Muscle layer of colon (tissue), 2 donors: ENCODE measurements around the gene CDK5.
A peak's percentile ranks its signal among the peaks of the same experiment; 100 is the strongest.

Source experiments
- H3K27ac ChIP-seq: one replicate; pipeline ENCODE4 v1.7.0; 2013; ENCODE audit warnings: low read depth, mild to moderate bottlenecking, low read length, moderate library complexity
- H3K27me3 ChIP-seq, 2 donors: one replicate each; pipeline ENCODE4 v1.7.0; 2013; ENCODE audit warnings: low read length in 2 of 2, mild to moderate bottlenecking in 2 of 2; ENCODE audit not compliant: insufficient read depth in 2 of 2, control insufficient read depth in 1 of 2
- H3K36me3 ChIP-seq: one replicate; pipeline ENCODE4 v1.7.0; 2013; ENCODE audit warnings: mild to moderate bottlenecking, low read length; ENCODE audit not compliant: insufficient read depth
- H3K4me1 ChIP-seq: one replicate; pipeline ENCODE4 v1.7.0; 2013; ENCODE audit warnings: mild to moderate bottlenecking, low read length; ENCODE audit not compliant: insufficient read depth
- H3K4me3 ChIP-seq, 2 donors: one replicate each; pipeline ENCODE4 v1.7.0; 2013; ENCODE audit warnings: low read length in 2 of 2, low read depth in 1 of 2, mild to moderate bottlenecking in 1 of 2, moderate library complexity in 1 of 2
- H3K9ac ChIP-seq: one replicate; pipeline ENCODE4 v1.7.0; 2013; ENCODE audit warnings: low read length
- H3K9me3 ChIP-seq: one replicate; pipeline ENCODE4 v1.7.0; 2013; ENCODE audit warnings: mild to moderate bottlenecking, low read length
- donor health status: abdominal sarcoma.
- donor health status: Adenocarcinoma of cecum.

The CDK5 gene

GRCh38 chr7:151060113-151060415 lies 2.4 kb upstream of the CDK5 start:
- Histone ChIP-seq H3K27ac (peak overlapping the region; percentile 97), H3K9me3 (no peaks in the 10 kb centered on the region), H3K36me3 (peaks cover 6% of the 10 kb centered on the region), H3K27me3 (no peaks in the 10 kb centered on the region), H3K4me3 (peak overlapping the region; percentile 94 to 97), H3K9ac (peak overlapping the region; percentile 60), H3K4me1 (peaks cover 47% of the 10 kb centered on the region)

GRCh38 chr7:151059367-151060112 lies 1.8 kb upstream of the CDK5 start, which contains the start of gene SLC4A2:
SLC4A2 (plus strand) TSS chr7:151059589; CDS start chr7:151061988, 2,399 bp downstream.
- H3K9ac ChIP-seq = peak within 1 kb of the TSS; percentile 88
- H3K27me3 ChIP-seq = no peaks in the 10 kb centered on the region
- H3K9me3 ChIP-seq = no peaks in the 10 kb centered on the region
- H3K4me1 ChIP-seq = peaks cover 47% of the 10 kb centered on the region
- H3K4me3 ChIP-seq = peak within 1 kb of the TSS; percentile 94 to 97
- H3K36me3 ChIP-seq = peaks cover under 1% of the 10 kb centered on the region
- H3K27ac ChIP-seq = peak within 1 kb of the TSS; percentile 97

GRCh38 chr7:151058781-151059366 lies 1.2 kb upstream of the CDK5 start:
- Histone ChIP-seq H3K36me3 (no peaks in the 10 kb centered on the region), H3K27ac (peak overlapping the region; percentile 97), H3K9me3 (no peaks in the 10 kb centered on the region), H3K4me1 (peaks cover 47% of the 10 kb centered on the region), H3K9ac (peak overlapping the region; percentile 88), H3K27me3 (no peaks in the 10 kb centered on the region), H3K4me3 (peak overlapping the region; percentile 94 to 97)

- Histone ChIP-seq H3K9me3 (no peaks in the 10 kb centered on the region), H3K27me3 (no peaks in the 10 kb centered on the region), H3K36me3 (no peaks in the 10 kb centered on the region), H3K4me3 (peak overlapping the region; percentile 44 to 97), H3K9ac (peak overlapping the region; percentile 88), H3K4me1 (peaks cover 44% of the 10 kb centered on the region), H3K27ac (peak overlapping the region; percentile 97)
Observed at GRCh38 chr7:151057989-151058780, 488 bp upstream of the CDK5 start.

GRCh38 chr7:151056666-151057505 lies 811 bp downstream of the CDK5 start:
- Histone ChIP-seq H3K27ac (peak overlapping the region; percentile 97), H3K9me3 (no peaks in the 10 kb centered on the region)

GRCh38 chr7:151056283-151056665 lies 1.4 kb downstream of the CDK5 start:
- H3K4me3 ChIP-seq = no peak overlapping the region
- H3K9ac ChIP-seq = no peak overlapping the region
- H3K4me1 ChIP-seq = peaks cover 29% of the 10 kb centered on the region
- H3K36me3 ChIP-seq = no peaks in the 10 kb centered on the region
- H3K9me3 ChIP-seq = no peaks in the 10 kb centered on the region
- H3K27me3 ChIP-seq = no peaks in the 10 kb centered on the region
- no peak overlapping the region for H3K27ac ChIP-seq

More at GRCh38 chr7:151056666-151057505, 811 bp downstream of the CDK5 start:
- peak overlapping the region; percentile 44 to 97 for H3K4me3 ChIP-seq
- no peaks in the 10 kb centered on the region for H3K27me3 ChIP-seq
- H3K9ac ChIP-seq = peak overlapping the region; percentile 17
- H3K4me1 ChIP-seq = peaks cover 35% of the 10 kb centered on the region
- no peaks in the 10 kb centered on the region for H3K36me3 ChIP-seq

- Histone ChIP-seq H3K4me3 (no peak overlapping the region), H3K27me3 (peaks cover 0 to 6% of the 10 kb centered on the region in 2 donors), H3K27ac (no peak overlapping the region), H3K4me1 (peaks cover 16% of the 10 kb centered on the region), H3K9me3 (no peaks in the 10 kb centered on the region), H3K36me3 (no peaks in the 10 kb centered on the region), H3K9ac (no peak overlapping the region)
Observed at GRCh38 chr7:151053751-151054150, 3.9 kb downstream of the CDK5 start.

GRCh38 chr7:151053096-151053495 lies 4.6 kb downstream of the CDK5 start:
- H3K9ac ChIP-seq = no peak overlapping the region
- H3K36me3 ChIP-seq = no peaks in the 10 kb centered on the region
- peaks cover 10% of the 10 kb centered on the region for H3K4me1 ChIP-seq
- H3K9me3 ChIP-seq = no peaks in the 10 kb centered on the region
- no peak overlapping the region for H3K27ac ChIP-seq
- no peak overlapping the region for H3K4me3 ChIP-seq
- H3K27me3 ChIP-seq = peaks cover 0 to 6% of the 10 kb centered on the region in 2 donors

GRCh38 chr7:151051108-151051507 lies 6.6 kb downstream of the CDK5 start:
- H3K27ac ChIP-seq = no peak overlapping the region
- no peak overlapping the region for H3K4me3 ChIP-seq
- peaks cover 10% of the 10 kb centered on the region for H3K4me1 ChIP-seq
- no peaks in the 10 kb centered on the region for H3K9me3 ChIP-seq
- H3K36me3 ChIP-seq = no peaks in the 10 kb centered on the region
- H3K9ac ChIP-seq = no peak overlapping the region
- peaks cover 0 to 6% of the 10 kb centered on the region in 2 donors for H3K27me3 ChIP-seq

- Histone ChIP-seq H3K4me1 (peaks cover 10% of the 10 kb centered on the region), H3K9ac (no peak overlapping the region), H3K27me3 (peaks cover 0 to 6% of the 10 kb centered on the region in 2 donors), H3K9me3 (no peaks in the 10 kb centered on the region), H3K27ac (no peak overlapping the region), H3K36me3 (peaks cover 9% of the 10 kb centered on the region), H3K4me3 (no peak overlapping the region)
Observed at GRCh38 chr7:151048911-151049463, 8.7 kb downstream of the CDK5 start.
